ENCODE data around the gene FAM81B.
"Not testable (repeated sequence)": the region's sequence is repeated elsewhere in the genome, so short reads cannot be mapped to it uniquely, and the experiment has no call there.

Gene FAM81B

GRCh38 chr5:95390812-95391492, at the start of gene FAM81B:
Gene FAM81B (plus strand): TSS chr5:95391366. CDS start chr5:95391390, 24 bp downstream.
- no peak for DNase-seq (ENCODE audit: low spot score)

- not testable (repeated sequence) for DNase-seq (ENCODE audit: low spot score)
These were observed 49.7 kb upstream of the FAM81B start for GRCh38 chr5:95341444-95341843.

GRCh38 chr5:95347506-95348120, 43.6 kb upstream of the FAM81B start:
- DNase-seq (ENCODE audit: low spot score): no peak

DNA sequence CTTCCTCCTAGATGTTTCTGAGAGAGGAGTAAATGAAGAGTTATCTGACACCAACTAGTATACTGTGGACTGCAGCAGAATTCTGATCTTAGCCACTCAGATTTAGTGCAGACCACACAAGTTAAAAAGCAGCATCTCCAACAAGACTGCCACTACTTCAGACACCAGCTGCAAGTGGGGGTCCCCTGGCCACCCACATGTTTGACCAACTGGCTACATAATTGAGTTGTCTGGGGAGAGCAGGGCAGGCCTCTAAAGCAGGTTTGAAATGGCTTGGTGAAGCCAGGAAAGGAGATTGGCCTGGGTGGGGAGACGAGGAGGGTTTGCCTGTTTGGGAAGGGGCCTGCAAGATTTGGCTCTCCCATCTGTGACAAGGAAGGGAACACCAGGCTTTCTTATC, 40.5 kb upstream of the FAM81B start:
- no peak for DNase-seq (ENCODE audit: low spot score)

DNA sequence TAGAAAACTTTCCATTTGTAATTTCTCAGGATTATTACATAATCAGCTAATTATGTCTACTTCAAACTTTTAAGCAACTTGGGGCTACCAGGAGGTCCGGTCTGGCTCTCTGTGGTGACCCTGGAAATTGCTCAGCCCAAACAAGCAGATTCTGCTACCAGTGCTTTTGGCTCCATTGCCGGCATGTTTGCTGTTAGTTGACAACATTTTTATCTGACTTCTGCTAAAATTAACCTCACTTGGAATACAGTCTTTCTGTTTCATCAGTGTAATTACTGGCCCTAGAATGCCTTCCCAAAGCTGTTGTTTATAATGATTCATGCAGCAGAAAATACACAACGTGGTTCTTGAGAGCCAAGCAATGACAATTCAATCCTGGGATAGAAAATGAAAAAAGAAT, 38.5 kb upstream of the FAM81B start:
- DNase-seq (ENCODE audit: low spot score): no peak

DNA sequence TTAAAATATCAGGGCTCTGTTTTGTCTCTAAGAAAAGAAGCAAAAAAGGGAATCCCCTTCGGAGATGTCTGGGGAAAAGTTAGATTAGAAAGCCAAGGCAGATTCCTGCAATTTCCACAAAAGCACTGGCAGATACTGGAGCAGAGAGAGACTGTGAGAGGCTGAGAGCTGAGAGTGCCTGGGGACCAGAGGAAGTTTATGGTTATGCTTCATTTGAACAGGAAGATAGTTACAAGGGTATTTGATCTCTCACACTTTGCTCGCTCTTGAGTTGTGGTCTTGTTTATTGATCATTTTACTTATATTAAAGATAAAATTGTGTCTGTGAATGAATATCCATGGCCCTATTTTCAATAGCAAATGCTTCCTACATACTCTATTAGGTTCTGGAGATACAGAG, 32.8 kb upstream of the FAM81B start:
- DNase-seq (ENCODE audit: low spot score): no peak

GRCh38 chr5:95358848-95359247, 32.3 kb upstream of the FAM81B start:
- no peak for DNase-seq (ENCODE audit: low spot score)

GRCh38 chr5:95360667-95361066, 30.5 kb upstream of the FAM81B start:
- not testable (repeated sequence) for DNase-seq (ENCODE audit: low spot score)

DNA sequence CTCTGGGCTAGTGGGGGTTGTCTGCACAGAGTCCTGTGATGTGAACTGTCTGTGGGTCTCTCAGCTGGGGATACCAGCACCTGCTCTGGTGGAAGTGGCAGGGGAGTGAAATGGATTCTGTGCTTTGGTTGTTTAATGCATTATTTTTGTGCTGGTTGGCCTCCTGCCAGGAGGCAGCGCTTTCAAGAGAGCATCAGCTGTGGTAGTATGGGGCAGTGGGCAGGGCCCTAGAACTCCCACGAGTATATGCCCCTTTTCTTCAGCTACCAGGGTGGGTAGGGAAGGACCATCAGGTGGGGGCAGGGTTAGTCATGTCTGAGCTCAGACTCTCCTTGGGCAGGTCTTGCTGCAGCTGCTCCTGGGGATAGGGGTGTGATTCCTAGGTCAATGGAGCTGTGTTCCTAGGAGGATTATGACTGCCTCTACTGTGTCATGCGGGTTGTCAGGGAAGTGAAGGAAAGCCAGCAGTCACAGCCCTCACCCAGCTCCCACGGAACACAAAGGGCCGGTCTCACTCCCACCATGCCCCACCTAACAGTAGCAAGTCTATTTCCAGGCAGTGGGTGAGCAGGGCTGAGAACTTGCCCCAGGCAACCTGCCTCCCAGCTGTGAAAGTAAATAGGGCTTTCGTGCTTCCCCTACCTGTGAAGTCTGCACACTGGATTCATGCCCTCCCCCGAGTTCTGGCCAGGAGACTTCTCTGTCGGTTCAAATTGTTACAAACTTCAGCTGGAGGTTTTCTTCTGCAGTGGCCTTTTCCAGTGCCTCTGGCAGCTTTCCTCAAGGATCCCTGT, 25.7 kb upstream of the FAM81B start:
- DNase-seq (ENCODE audit: low spot score): no peak

- no peak for DNase-seq (ENCODE audit: low spot score)
These were observed 21.4 kb upstream of the FAM81B start for GRCh38 chr5:95369782-95370181.

DNA sequence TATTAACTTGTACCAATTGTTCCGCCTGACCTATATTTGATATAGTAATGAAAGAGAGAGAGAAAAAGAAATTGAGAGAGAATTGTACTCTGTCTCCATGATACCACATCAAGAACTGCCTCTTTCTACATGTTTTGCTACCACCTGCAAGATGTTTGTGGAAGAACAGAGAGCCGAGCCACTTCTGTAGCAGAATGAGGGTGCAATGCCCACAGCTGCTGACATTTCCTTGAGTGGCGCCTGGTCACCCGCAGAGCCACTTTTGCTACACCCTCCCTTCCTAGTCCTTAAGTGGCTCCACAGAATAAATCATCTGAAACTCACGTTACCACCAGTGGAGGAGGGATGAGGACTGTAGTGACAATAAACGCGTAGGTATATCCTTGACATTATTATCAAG, 17.1 kb upstream of the FAM81B start:
- DNase-seq (ENCODE audit: low spot score): no peak

- no peak for DNase-seq (ENCODE audit: low spot score)
These were observed 15.6 kb upstream of the FAM81B start for GRCh38 chr5:95375591-95375990.

GRCh38 chr5:95379133-95379532, 12.0 kb upstream of the FAM81B start:
- no peak for DNase-seq (ENCODE audit: low spot score)

- DNase-seq (ENCODE audit: low spot score): no peak
These were observed 11.0 kb upstream of the FAM81B start for GRCh38 chr5:95380103-95380628.

- DNase-seq (ENCODE audit: low spot score): no peak
These were observed 8.4 kb upstream of the FAM81B start for GRCh38 chr5:95382801-95383200.

GRCh38 chr5:95384485-95385213, 6.5 kb upstream of the FAM81B start:
- no peak for DNase-seq (ENCODE audit: low spot score)

- DNase-seq (ENCODE audit: low spot score): no peak
These were observed 5.8 kb upstream of the FAM81B start for GRCh38 chr5:95385334-95385733.

- DNase-seq (ENCODE audit: low spot score): not testable (repeated sequence)
These were observed 799 bp downstream of the FAM81B start for GRCh38 chr5:95391965-95392364.

DNA sequence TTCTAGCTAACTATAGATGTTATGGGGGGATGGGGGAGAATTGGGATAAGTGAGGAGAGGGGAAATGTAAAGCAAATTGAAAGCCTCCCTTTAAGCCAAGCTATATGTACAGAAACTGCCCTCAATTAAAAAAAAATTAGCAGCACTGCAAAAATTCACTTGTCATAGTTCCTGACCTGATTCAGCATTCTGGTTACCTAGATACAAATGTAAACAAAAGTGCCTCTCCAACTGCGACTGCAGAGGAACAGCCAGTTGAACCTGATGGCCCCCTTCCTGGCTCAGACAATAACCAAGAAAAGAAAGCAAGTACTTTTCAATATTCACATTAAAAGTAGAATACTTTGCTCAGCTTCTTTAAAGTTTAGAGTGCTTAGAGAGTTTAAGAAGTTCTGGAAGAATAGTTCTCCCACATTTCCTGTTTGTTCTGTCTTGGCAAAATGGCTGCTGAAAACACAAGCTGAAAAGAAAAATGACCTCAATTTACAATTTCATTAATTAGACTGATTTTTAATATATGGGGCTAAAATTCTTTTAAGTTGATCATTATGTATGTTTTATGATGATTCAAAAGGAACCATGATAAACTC, 1.5 kb downstream of the FAM81B start:
- no peak for DNase-seq (ENCODE audit: low spot score)

DNA sequence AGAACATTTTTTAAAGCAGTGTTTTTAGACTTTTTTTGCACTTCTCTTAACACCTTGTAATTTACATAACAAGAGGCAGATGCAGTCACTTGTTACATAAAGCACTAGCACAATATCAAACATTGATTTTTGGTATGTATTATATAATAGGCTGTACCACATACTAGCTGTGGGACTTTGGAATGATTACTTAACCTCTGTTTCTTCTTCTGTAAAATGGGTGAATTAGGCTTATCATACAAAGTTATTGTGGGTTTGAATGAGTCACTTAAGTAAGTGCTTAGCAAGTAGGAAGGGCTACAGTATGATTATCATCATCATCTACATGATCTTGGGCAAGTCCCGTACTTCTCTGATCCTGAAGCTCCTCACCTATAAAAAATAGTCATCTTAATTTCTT, 2.1 kb downstream of the FAM81B start:
- no peak for DNase-seq (ENCODE audit: low spot score)

- no peak for DNase-seq (ENCODE audit: low spot score)
These were observed 7.8 kb downstream of the FAM81B start for GRCh38 chr5:95398989-95399388.

- no peak for DNase-seq (ENCODE audit: low spot score)
These were observed 10.5 kb downstream of the FAM81B start for GRCh38 chr5:95401626-95402025.

Data from activated CD4-positive, alpha-beta T cell treated with anti-CD3 and anti-CD28 coated beads, Interleukin-2, Interleukin-4, amounts not matched to agents 100 ng/mL and 50 ng/mL, durations not matched to agents 16 hours and 8 hours (primary cell).